Suprapubic skin (tissue), 3 donors: ENCODE results near the gene ABHD17B.

ENCODE experiments used
- EP300 ChIP-seq: sonication (generic); formaldehyde crosslinking; IDR thresholded peaks from one replicate; pipeline ENCODE4 v1.6.1; 2017; ENCODE audit warnings: antibody characterized with exemption
- POLR2A ChIP-seq, 2 donors: fragments of 450-650 bp; IDR thresholded peaks; one replicate each; pipeline ENCODE4 v1.6.1; 2017; ENCODE audit warnings: antibody characterized with exemption in 2 of 2, mild to moderate bottlenecking in 2 of 2, moderate library complexity in 2 of 2
- TF ChIP-seq, protein P1 (sequence below), 2 donors: fragments of 200-600 bp in 1 of 2; fragments of 450-650 bp in 1 of 2; sonication (generic) in 1 of 2; IDR thresholded peaks; one replicate each; pipeline ENCODE4 v1.5.1; 2016 to 2019; ENCODE audit warnings: antibody characterized with exemption in 2 of 2, mild to moderate bottlenecking in 1 of 2, moderate library complexity in 1 of 2

GRCh38 chr9:71904076-71904475 lies 6.9 kb downstream of the ABHD17B start:
- TF ChIP-seq, protein P1, sequence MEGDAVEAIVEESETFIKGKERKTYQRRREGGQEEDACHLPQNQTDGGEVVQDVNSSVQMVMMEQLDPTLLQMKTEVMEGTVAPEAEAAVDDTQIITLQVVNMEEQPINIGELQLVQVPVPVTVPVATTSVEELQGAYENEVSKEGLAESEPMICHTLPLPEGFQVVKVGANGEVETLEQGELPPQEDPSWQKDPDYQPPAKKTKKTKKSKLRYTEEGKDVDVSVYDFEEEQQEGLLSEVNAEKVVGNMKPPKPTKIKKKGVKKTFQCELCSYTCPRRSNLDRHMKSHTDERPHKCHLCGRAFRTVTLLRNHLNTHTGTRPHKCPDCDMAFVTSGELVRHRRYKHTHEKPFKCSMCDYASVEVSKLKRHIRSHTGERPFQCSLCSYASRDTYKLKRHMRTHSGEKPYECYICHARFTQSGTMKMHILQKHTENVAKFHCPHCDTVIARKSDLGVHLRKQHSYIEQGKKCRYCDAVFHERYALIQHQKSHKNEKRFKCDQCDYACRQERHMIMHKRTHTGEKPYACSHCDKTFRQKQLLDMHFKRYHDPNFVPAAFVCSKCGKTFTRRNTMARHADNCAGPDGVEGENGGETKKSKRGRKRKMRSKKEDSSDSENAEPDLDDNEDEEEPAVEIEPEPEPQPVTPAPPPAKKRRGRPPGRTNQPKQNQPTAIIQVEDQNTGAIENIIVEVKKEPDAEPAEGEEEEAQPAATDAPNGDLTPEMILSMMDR (IDR thresholded peaks at IDR 0.05) = no peak
- TF ChIP-seq EP300 = no peak
- no peak for TF ChIP-seq POLR2A (IDR thresholded peaks at IDR 0.05)
